VCaP (cell line): Measurements from ENCODE around the gene TNS1.

Experiments
- H3K27ac ChIP-seq: fragments of 450-650 bp; 2 replicates; pipeline ENCODE4 v1.5.1; 2017
- TF ChIP-seq, protein P1 (sequence below): fragments of 450-650 bp; conservative IDR thresholded peaks from 2 replicates; pipeline ENCODE4 v1.5.1; 2017; ENCODE audit warnings: mild to moderate bottlenecking, moderate library complexity

The TNS1 gene

DNA sequence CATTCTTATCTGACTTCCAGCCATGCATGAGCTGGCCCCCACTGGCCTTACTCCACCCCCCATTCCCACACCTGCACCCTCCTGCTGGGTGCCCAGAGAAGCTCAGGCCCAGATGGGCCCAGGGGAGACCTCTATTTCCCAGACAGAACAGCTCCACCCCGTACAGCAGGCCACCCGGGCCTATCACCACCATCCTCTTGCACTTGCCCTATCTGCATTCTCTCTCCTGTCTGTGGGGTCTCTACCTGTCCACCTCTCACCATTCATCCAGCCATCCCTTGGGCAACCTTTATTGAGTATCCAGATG, 25.3 kb upstream of the TNS1 start:
- H3K27ac ChIP-seq, result no peak overlapping the region
- TF ChIP-seq, protein P1, sequence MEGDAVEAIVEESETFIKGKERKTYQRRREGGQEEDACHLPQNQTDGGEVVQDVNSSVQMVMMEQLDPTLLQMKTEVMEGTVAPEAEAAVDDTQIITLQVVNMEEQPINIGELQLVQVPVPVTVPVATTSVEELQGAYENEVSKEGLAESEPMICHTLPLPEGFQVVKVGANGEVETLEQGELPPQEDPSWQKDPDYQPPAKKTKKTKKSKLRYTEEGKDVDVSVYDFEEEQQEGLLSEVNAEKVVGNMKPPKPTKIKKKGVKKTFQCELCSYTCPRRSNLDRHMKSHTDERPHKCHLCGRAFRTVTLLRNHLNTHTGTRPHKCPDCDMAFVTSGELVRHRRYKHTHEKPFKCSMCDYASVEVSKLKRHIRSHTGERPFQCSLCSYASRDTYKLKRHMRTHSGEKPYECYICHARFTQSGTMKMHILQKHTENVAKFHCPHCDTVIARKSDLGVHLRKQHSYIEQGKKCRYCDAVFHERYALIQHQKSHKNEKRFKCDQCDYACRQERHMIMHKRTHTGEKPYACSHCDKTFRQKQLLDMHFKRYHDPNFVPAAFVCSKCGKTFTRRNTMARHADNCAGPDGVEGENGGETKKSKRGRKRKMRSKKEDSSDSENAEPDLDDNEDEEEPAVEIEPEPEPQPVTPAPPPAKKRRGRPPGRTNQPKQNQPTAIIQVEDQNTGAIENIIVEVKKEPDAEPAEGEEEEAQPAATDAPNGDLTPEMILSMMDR, result no peak

DNA sequence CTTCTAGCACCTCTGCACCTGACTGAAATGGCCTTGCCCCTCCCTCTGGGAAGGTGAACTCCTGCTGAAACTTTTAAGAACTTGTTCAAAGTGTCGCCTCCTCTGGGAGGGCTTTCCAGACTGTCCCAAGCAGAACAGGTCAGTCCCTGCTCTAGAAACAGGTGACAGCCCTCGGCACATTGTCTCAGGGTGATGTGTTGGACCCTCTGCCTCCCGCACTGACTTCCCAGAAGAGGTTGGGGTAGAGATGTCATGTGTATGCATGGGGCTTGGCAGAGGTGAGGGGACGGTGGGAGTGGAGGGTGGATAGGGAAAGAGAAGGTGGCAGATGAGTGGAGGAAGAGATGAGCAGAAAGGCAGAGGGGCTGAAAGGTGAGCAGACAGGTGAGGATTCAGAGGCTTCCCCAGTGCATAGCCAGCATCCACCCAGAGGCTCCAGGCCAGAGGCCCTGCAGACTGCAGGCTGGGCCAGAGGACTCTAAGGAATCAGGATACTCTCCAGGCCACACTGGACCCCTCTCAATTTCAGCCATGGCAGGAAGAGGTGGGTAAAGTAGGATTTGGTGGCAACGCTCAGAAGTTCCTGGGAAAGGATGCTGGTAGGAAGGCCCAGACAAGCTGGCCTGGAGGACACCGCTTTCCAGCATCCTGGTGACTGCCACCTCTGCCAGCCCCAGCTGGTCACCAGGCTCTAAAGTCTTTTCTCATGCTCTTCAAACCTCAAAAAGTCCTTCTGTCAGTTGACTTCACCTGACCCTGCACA, 24.8 kb upstream of the TNS1 start:
- TF ChIP-seq, protein P1, result no peak
- no peak overlapping the region for H3K27ac ChIP-seq

DNA sequence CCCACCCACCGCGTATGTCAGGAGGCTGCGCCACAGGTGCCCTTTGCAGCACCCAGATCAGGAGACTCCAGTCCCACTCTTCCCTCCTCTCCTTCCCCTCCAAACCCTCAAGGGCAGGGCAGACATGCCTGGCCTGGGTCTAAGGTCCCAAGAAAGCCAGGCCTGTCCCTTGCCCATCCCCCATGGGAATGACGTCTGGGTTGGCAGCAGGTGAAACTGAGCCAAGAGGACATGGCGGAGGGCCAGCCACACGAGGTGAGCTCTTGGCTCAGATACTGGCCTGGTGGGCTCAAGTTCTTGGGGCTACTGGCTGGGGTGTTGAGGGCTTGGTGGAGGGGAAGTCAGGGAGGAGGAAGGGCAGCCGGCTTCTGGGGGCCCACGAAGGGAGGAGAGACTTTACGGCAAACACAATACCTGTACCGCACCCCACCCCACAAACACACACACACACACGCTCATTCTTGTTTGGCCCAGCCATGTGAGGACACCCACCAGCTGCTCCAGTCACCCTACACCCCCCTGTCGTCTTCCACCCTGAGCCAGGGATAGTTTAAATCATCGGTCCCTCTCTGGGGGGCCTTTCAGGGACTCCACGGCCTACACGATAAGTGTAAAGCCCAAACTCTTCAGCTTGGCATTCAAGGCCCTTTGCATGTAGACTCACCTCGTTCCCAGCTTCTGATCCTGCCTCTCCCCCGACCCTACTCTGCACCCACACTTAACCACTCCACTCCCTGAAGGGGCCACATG, 24.1 kb upstream of the TNS1 start:
- TF ChIP-seq, protein P1, result no peak
- no peak overlapping the region for H3K27ac ChIP-seq

DNA sequence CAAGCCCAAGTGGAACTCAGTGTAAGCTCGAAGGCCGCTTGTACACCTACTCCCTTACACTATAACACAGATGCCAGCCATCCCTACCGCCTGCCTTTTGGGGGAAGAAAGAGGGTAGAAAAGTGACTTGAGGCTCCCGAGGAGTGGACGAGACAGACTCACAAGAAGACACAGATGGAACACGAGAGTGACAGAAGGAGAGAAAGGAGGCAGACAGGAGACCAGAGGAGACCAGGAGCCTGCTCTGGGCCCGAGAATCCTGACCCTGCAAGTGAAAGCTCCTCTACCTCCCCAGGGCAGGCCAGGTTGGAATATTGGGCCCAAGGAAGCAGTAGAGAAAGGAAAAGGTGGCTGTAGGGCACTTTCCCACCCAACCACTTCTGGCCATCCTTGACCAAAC, 23.4 kb upstream of the TNS1 start:
- TF ChIP-seq, protein P1, result no peak
- H3K27ac ChIP-seq, result no peak overlapping the region

DNA sequence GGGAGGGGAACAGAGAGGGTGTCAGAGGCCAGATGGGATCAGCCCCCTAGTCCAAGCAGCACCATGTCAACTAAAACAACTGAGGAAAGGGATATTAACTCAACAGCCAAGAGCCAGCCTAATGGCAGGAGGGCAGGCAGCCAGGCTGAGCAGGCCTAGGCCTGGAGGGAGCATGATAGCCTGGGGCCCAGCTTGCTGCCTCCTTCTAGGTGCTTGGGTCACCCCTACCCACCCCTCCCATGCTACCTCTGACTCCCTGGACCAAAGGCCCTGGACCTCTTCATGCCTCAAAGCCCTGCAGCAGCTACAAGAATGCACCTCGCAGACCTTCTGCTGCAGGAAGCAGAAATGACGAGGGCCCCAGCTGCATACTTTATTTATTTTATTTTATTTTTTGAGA, 22.1 kb upstream of the TNS1 start:
- H3K27ac ChIP-seq, result no peak overlapping the region
- TF ChIP-seq, protein P1, result no peak

DNA sequence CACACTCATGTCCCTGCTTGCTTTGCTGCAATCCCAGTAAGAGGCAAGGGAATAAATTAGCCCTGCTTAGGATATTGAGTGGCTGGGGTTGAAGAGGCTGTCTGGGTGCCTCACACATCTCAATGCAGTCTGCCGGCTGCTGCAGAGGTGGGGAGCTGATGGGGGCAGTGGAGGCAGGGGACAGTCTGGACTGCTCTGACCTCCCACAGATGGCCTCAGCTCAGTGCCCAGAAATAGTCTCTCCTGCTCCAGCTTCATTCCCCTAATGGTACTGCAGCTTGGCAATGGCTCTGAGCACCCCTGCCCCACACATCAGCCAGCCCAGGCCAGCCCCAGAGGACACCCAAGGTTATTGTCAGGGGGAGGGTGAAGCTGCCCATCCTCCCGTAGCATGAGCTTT, 21.5 kb upstream of the TNS1 start:
- TF ChIP-seq, protein P1, result no peak
- H3K27ac ChIP-seq, result no peak overlapping the region

DNA sequence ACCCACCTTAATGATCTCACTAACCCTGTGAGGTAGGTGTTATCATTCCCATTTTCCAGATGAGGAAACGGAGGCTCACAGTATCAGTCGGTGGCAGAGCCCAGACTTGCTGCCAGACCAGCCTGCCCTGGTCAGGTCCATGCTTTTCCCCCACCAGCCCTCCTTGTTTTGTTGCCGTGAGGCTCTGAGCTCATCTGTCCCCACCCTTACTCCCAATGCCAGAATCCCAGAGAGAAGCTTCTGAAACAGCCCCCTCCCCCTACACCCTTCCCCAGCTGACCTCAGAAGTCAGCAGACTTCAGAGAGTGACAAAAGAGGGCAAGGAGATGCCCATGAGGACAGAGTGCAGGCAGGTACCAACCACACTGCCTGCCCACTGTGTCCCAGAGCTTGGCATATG, 20.8 kb upstream of the TNS1 start:
- H3K27ac ChIP-seq, result no peak overlapping the region
- TF ChIP-seq, protein P1, result no peak
